ENCODE measurements around the gene ABHD10. TPM values are rescaled to one million over a fixed set of nuclear protein-coding genes. Genes with fewer than 3 reads are reported as not detected.

Gene ABHD10
- total RNA-seq, 4 donors from 2014 or later, result 13.2 to 21.7 (median 16.8) TPM

- intact Hi-C loops (cut with DNase I; ENCODE audit: low total_unique reads), result loop anchor here (5.0 to 10.0 kb wide), 2 partner anchors 102 to 250 kb away; no protein-coding TSS in a partner anchor
- DNase-seq (ENCODE audit: low spot score in 2 of 2), result no peak
- 31 to 32% methylated on average over 3 of the region's 3 CpGs for WGBS, 2 donors
- H3K4me3 ChIP-seq (ENCODE audit: low read depth, poor library complexity, severe bottlenecking), result no peak overlapping the region
- TF ChIP-seq CTCF (IDR thresholded peaks at IDR 0.05), result no peak
- no peak for TF ChIP-seq POLR2A (IDR thresholded peaks at IDR 0.05)
Measured at GRCh38 chr3:111967068-111967467, 11.8 kb upstream of the ABHD10 start.

GRCh38 chr3:111967651-111968274 lies 11.1 kb upstream of the ABHD10 start:
- intact Hi-C loops (cut with DNase I; ENCODE audit: low total_unique reads), result loop anchor here (5.0 to 10.0 kb wide), 2 partner anchors 103 to 250 kb away; no protein-coding TSS in a partner anchor
- TF ChIP-seq CTCF (IDR thresholded peaks at IDR 0.05) (peak in 1 of 3 donors; percentile 91), POLR2A (IDR thresholded peaks at IDR 0.05) (no peak)
- 5 to 6% methylated on average over 8 of the region's 8 CpGs for WGBS, 2 donors
- no peak overlapping the region for H3K4me3 ChIP-seq (ENCODE audit: low read depth, poor library complexity, severe bottlenecking)
- DNase-seq (ENCODE audit: low spot score in 2 of 2), result peak; percentile 88 to 96

GRCh38 chr3:111968319-111969054 lies 10.3 kb upstream of the ABHD10 start:
- WGBS, 2 donors, result 36% methylated on average over 5 of the region's 5 CpGs
- TF ChIP-seq CTCF (IDR thresholded peaks at IDR 0.05) (no peak), POLR2A (IDR thresholded peaks at IDR 0.05) (no peak)
- DNase-seq (ENCODE audit: low spot score in 2 of 2), result no peak

GRCh38 chr3:111970376-111970775 lies 8.4 kb upstream of the ABHD10 start:
- TF ChIP-seq POLR2A (IDR thresholded peaks at IDR 0.05) (no peak), CTCF (IDR thresholded peaks at IDR 0.05) (no peak)
- WGBS, 2 donors, result 88 to 90% methylated on average over 3 of the region's 3 CpGs
- H3K4me3 ChIP-seq (ENCODE audit: low read depth, poor library complexity, severe bottlenecking), result no peak overlapping the region
- intact Hi-C loops (cut with DNase I; ENCODE audit: low total_unique reads), result no loop called here
- DNase-seq (ENCODE audit: low spot score in 2 of 2), result no peak

More at GRCh38 chr3:111968319-111969054, 10.3 kb upstream of the ABHD10 start:
- intact Hi-C loops (cut with DNase I; ENCODE audit: low total_unique reads), result loop anchor here (5.0 to 10.0 kb wide), 2 partner anchors 104 to 251 kb away; no protein-coding TSS in a partner anchor
- H3K4me3 ChIP-seq (ENCODE audit: low read depth, poor library complexity, severe bottlenecking), result no peak overlapping the region

- intact Hi-C loops (cut with DNase I; ENCODE audit: low total_unique reads), result no loop called here
- TF ChIP-seq CTCF (IDR thresholded peaks at IDR 0.05), result no peak
- no peak for TF ChIP-seq POLR2A (IDR thresholded peaks at IDR 0.05)
- 88 to 89% methylated on average over 11 of the region's 11 CpGs for WGBS, 2 donors
- no peak for DNase-seq (ENCODE audit: low spot score in 2 of 2)
- no peak overlapping the region for H3K4me3 ChIP-seq (ENCODE audit: low read depth, poor library complexity, severe bottlenecking)
Measured at GRCh38 chr3:111971533-111972130, 7.2 kb upstream of the ABHD10 start.

Measured in lower leg skin (tissue), 4 donors.